A549 (cell line): ENCODE data around the gene CREB3L1. TPM values are rescaled to one million over a fixed set of nuclear protein-coding genes. Genes with fewer than 3 reads are reported as not detected.

Experiments used
- ATAC-seq, 2 experiments: fragments of 200-7000 bp in 1 of 2; fragments of >200 bp in 1 of 2; cut with Nextera tagmentation in 1 of 2; cut with Tn5 transposase in 1 of 2; 3 replicates each; pipeline versions ENCODE4 v1.8.0 to v1.9.1; 2018 to 2020; ENCODE audit warnings: mild to moderate bottlenecking in 1 of 2, moderate library complexity in 1 of 2
- CTCF ChIA-PET: fragments of 300-600 bp; sonication (Branson Sonifier 250); formaldehyde crosslinking; extraction: SDS; loops from one replicate; lab custom pipeline; 2021; ENCODE audit warnings: antibody characterized with exemption, inconsistent platforms; lab: Yijun Ruan, JAX
- POLR2A ChIA-PET: fragments of 350-600 bp; formaldehyde crosslinking; extraction: SDS; loops from one replicate; lab custom pipeline; 2021; ENCODE audit warnings: antibody characterized with exemption, inconsistent platforms; lab: Yijun Ruan, JAX
- DNase-seq, 2 experiments: peaks; one replicate each; pipeline versions ENCODE4 v3.0.0 to v3.0.0-alpha.2; 2011 to 2016; ENCODE audit warnings: low read depth in 1 of 2, low spot score in 1 of 2
- FAIRE-seq: peaks from 2 replicates; lab custom pipeline; 2011; peaks lifted over from hg19 to GRCh38; lab: Jason Lieb, UNC
- H3K27ac ChIP-seq, 2 experiments: fragments of >200 bp; sonication (Bioruptor Twin); formaldehyde crosslinking; 3 replicates each; pipeline ENCODE4 v1.5.1; 2016 to 2017
- H3K4me1 ChIP-seq: fragments of >200 bp; sonication (Bioruptor Twin); formaldehyde crosslinking; 3 replicates; pipeline ENCODE4 v1.6.1; 2016
- H3K4me2 ChIP-seq: fragments of >200 bp; sonication (Bioruptor Twin); formaldehyde crosslinking; 3 replicates; pipeline ENCODE4 v1.6.1; 2016
- H3K4me3 ChIP-seq: fragments of >200 bp; sonication (Bioruptor Twin); formaldehyde crosslinking; 3 replicates; pipeline ENCODE4 v1.5.1; 2016
- H3K9me3 ChIP-seq: fragments of >200 bp; sonication (Bioruptor Twin); formaldehyde crosslinking; 3 replicates; pipeline ENCODE4 v1.6.1; 2016
- BHLHE40 ChIP-seq: IDR thresholded peaks from 2 replicates; pipeline ENCODE4 v1.6.1; 2012; ENCODE audit warnings: low read depth, low read length, inconsistent platforms
- CBX2 ChIP-seq: fragments of 200-600 bp; sonication (generic); IDR thresholded peaks from 2 replicates; pipeline ENCODE4 v1.6.1; 2016; ENCODE audit warnings: low read depth, mild to moderate bottlenecking, borderline replicate concordance
- CBX8 ChIP-seq: fragments of 200-600 bp; sonication (generic); IDR thresholded peaks from 2 replicates; pipeline ENCODE4 v1.6.1; 2016
- CHD2 ChIP-seq: fragments of 150-350 bp; IDR thresholded peaks from 2 replicates; pipeline ENCODE4 v1.6.1; 2014; ENCODE audit warnings: low read length; ENCODE audit not compliant: partially characterized antibody
- EHF ChIP-seq: fragments of 250-450 bp; sonication (Bioruptor Pico); IDR thresholded peaks from 2 replicates; pipeline ENCODE4 v1.5.0; 2020; ENCODE audit warnings: mild to moderate bottlenecking
- EHMT2 ChIP-seq: fragments of 200-600 bp; sonication (generic); IDR thresholded peaks from 2 replicates; pipeline ENCODE4 v1.6.1; 2016; ENCODE audit warnings: antibody characterized with exemption, low read depth, mild to moderate bottlenecking, moderate library complexity
- EP300 ChIP-seq, 2 experiments: fragments of >200 bp; sonication (Bioruptor Twin); formaldehyde crosslinking; IDR thresholded peaks; 2 replicates in 1 of 2; 3 replicates in 1 of 2; pipeline ENCODE4 v1.6.1; 2016 to 2017
- FOXS1 ChIP-seq: fragments of 250-450 bp; sonication (Bioruptor Pico); IDR thresholded peaks from 2 replicates; pipeline ENCODE4 v1.5.0; 2020; ENCODE audit warnings: mild to moderate bottlenecking, moderate library complexity
- HEYL ChIP-seq: fragments of 250-450 bp; sonication (Bioruptor Pico); IDR thresholded peaks from 2 replicates; pipeline ENCODE4 v1.8.0; 2021; ENCODE audit warnings: mild to moderate bottlenecking, moderate library complexity
- HOXB5 ChIP-seq: fragments of 250-450 bp; sonication (Bioruptor Pico); IDR thresholded peaks from 2 replicates; pipeline ENCODE4 v1.5.0; 2020; ENCODE audit warnings: mild to moderate bottlenecking, moderate library complexity
- JUNB ChIP-seq: fragments of >200 bp; sonication (Bioruptor Twin); formaldehyde crosslinking; IDR thresholded peaks from 2 replicates; pipeline ENCODE4 v1.6.1; 2016
- MYC ChIP-seq: IDR thresholded peaks from 2 replicates; pipeline ENCODE4 v1.6.1; 2012; ENCODE audit warnings: mild to moderate bottlenecking, inconsistent platforms, low read length, improper control_type of control experiment, borderline replicate concordance
- NFE2L2 ChIP-seq: fragments of 150-350 bp; conservative IDR thresholded peaks from 2 replicates; pipeline ENCODE4 v1.6.1; 2014; ENCODE audit warnings: low read length
- NR3C1 ChIP-seq: fragments of >200 bp; sonication (Bioruptor Twin); formaldehyde crosslinking; IDR thresholded peaks from 3 replicates; pipeline ENCODE4 v1.6.1; 2017
- RCOR1 ChIP-seq: fragments of 150-350 bp; IDR thresholded peaks from 2 replicates; pipeline ENCODE4 v1.6.1; 2014; ENCODE audit warnings: antibody characterized with exemption, low read length, low read depth
- RNF2 ChIP-seq: fragments of 200-600 bp; sonication (generic); IDR thresholded peaks from 2 replicates; pipeline ENCODE4 v1.6.1; 2016; ENCODE audit warnings: low read depth, mild to moderate bottlenecking, antibody characterized with exemption, moderate library complexity, borderline replicate concordance
- SREBF2 ChIP-seq: fragments of 450-650 bp; IDR thresholded peaks from 2 replicates; pipeline ENCODE4 v1.6.1; 2014; ENCODE audit warnings: mild to moderate bottlenecking, moderate library complexity
- ZC3H11A ChIP-seq: fragments of 450-650 bp; IDR thresholded peaks from 2 replicates; pipeline ENCODE4 v1.6.1; 2014; ENCODE audit warnings: antibody characterized with exemption, mild to moderate bottlenecking
- ZFP36 ChIP-seq: fragments of 450-650 bp; IDR thresholded peaks from 2 replicates; pipeline ENCODE4 v1.6.1; 2014; ENCODE audit warnings: borderline replicate concordance; ENCODE audit not compliant: partially characterized antibody
- WGBS: methylation state at CpG from one replicate; pipeline ENCODE4 v1.1.6; 2017; ENCODE audit errors: missing lambda C conversion rate; 5-methylcytosine and 5-hydroxymethylcytosine counted together
- polyA plus RNA-seq, 4 experiments: library from polyadenylated mRNA; depleted of rRNA in 3 of 4; stranded (reverse); fragments of >200 nt; fragmentation: RNase III in 1 of 4; extraction: RNeasy Plus Mini Kit Qiagen cat#74134 plus additional on column Dnase treatment in 1 of 4; gene quantifications; 2 replicates in 3 of 4; 3 replicates in 1 of 4; pipeline ENCODE4 v1.2.3, GENCODE V29; 2011 to 2017
- TF ChIP-seq, protein P1 (sequence below): IDR thresholded peaks from 2 replicates; pipeline ENCODE4 v1.6.1; 2012
- TF ChIP-seq, protein P2 (sequence below): fragments of 450-650 bp; IDR thresholded peaks from 2 replicates; pipeline ENCODE4 v1.6.1; 2014; ENCODE audit warnings: antibody characterized with exemption

CREB3L1 gene
- polyA plus RNA-seq, 2 of the 4 experiments (the other 2 are of a cell fraction) = 0.61 to 2.3 TPM

DNA sequence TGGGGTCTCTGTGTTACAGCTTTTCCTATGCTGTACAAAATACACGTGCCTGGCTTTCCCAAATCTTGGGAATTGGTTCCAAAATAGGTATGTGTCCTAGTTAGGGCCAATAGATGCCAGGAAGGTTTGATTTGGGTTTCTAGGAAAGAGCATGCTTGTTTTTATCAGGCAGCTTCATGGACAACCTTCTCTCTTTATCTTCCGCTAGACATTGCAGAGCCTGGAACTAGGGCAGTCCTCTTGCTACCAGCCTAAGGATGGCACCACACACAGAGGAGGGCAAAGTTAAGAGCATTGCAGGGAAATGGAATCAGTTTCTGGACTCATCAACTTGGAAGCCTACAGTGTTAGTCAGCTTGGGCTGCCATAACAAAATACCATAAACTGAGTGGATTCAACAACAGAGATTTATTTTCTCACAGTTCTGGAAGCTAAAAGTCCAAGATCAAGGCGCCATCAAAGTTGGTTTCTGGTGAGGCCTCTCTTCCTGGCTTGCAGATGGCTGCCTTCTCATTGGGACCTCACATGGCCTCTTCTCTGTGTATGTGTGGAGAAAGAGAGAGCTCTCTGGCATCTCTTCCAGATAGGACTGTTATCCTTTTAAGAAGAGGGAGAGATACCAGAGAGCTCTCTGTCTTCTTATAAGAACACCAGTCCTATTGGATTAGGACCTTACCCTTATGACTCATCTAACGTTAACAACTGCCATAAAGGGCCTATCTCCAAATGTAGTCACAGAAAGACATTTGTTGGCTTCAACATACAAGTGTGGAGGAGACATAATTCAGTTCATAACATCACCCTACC lies 27.3 kb upstream of the CREB3L1 start:
- WGBS = 71% methylated on average over 4 of the region's 4 CpGs
- no peak for FAIRE-seq
- Histone ChIP-seq H3K27ac (peak overlapping the region in 1 of 2 experiments; percentile 19; a peak in 1 of 6 replicates), H3K4me1 (peaks cover 44% of the 10 kb centered on the region), H3K4me2 (no peak overlapping the region), H3K4me3 (no peak overlapping the region), H3K9me3 (no peaks in the 10 kb centered on the region)
- TF ChIP-seq EP300 (IDR thresholded peaks at IDR 0.05) (no peak), RCOR1 (no peak), NFE2L2 (no peak)
- CTCF ChIA-PET = interaction anchor here (0.6 to 17.1 kb wide), 12 partner anchors 11 to 481 kb away, joined by 3 to 872 read pairs (median 3); partner anchors contain the start of gene DGKZ
- ATAC-seq = no peak
- no peak for DNase-seq
- POLR2A ChIA-PET = no interaction called here

DNA sequence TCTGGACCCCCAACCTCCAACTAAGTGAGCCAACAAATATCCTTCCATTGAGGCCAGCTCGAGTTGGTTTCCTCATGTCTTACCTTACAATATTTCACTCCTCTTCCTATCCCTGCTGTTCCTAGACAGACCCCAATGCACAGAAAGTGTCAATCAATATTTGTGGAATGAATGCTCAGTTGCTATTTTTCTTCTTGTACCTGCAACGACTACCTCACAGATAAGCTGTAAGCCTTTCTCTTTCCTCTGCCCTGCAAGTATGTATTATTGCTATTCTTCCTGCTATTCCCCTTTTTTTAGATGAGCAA lies 26.8 kb upstream of the CREB3L1 start:
- WGBS = 61% methylated on average over 2 of the region's 2 CpGs

DNA sequence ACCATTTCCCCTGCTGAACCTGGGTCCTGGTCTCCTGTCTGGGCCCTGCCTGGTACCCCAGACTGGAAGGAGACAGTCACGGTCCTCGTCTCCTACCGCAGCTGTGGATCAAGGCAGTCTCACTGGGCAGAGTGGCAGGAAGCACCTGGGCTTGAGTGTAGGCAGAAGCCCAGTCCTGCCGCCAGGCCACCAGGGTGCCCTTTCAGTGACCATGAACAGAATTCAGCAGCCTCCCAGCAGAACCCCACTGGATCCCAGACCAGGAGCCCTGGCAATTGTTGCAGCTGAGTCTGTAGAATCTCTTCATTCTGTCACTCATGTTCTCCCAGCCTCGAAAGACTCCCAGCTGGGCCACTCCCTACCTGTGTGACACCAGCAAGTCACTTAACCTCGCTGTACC lies 25.5 kb upstream of the CREB3L1 start:
- Histone ChIP-seq H3K27ac (peak overlapping the region in 1 of 2 experiments; percentile 22; a peak in 1 of 6 replicates), H3K4me1 (peaks cover 40% of the 10 kb centered on the region), H3K4me2 (no peak overlapping the region), H3K4me3 (no peak overlapping the region), H3K9me3 (no peaks in the 10 kb centered on the region)
- ATAC-seq (no peak), FAIRE-seq (no peak), DNase-seq (no peak)
- ChIA-PET CTCF (interaction anchor here (1.0 to 17.1 kb wide), 2 partner anchors 26 to 52 kb away, joined by 3 to 872 read pairs; no protein-coding TSS in a partner anchor), POLR2A (no interaction called here)
- TF ChIP-seq ZC3H11A = no peak
- TF ChIP-seq NR3C1 = no peak
- no peak for TF ChIP-seq HOXB5 (CRISPR knock-in tag)
- TF ChIP-seq CBX8 = no peak
- TF ChIP-seq, protein P1, sequence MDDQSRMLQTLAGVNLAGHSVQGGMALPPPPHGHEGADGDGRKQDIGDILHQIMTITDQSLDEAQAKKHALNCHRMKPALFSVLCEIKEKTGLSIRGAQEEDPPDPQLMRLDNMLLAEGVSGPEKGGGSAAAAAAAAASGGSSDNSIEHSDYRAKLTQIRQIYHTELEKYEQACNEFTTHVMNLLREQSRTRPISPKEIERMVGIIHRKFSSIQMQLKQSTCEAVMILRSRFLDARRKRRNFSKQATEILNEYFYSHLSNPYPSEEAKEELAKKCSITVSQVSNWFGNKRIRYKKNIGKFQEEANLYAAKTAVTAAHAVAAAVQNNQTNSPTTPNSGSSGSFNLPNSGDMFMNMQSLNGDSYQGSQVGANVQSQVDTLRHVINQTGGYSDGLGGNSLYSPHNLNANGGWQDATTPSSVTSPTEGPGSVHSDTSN = no peak
- no peak for TF ChIP-seq BHLHE40
- no peak for TF ChIP-seq EHF
- no peak for TF ChIP-seq EHMT2
- TF ChIP-seq, protein P2, sequence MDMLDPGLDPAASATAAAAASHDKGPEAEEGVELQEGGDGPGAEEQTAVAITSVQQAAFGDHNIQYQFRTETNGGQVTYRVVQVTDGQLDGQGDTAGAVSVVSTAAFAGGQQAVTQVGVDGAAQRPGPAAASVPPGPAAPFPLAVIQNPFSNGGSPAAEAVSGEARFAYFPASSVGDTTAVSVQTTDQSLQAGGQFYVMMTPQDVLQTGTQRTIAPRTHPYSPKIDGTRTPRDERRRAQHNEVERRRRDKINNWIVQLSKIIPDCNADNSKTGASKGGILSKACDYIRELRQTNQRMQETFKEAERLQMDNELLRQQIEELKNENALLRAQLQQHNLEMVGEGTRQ = no peak
- TF ChIP-seq SREBF2 = no peak
- TF ChIP-seq ZFP36 = no peak
- no peak for TF ChIP-seq FOXS1 (CRISPR knock-in tag)
- no peak for TF ChIP-seq RNF2
- no peak for TF ChIP-seq CBX2
- TF ChIP-seq MYC = no peak
- TF ChIP-seq CHD2 = no peak
- WGBS = 87% methylated on average over 6 of the region's 6 CpGs

More for the DNA sequence above, 26.8 kb upstream of the CREB3L1 start:
- Histone ChIP-seq H3K9me3 (no peaks in the 10 kb centered on the region), H3K4me2 (no peak overlapping the region), H3K4me3 (no peak overlapping the region), H3K4me1 (peaks cover 44% of the 10 kb centered on the region), H3K27ac (peak overlapping the region in 1 of 2 experiments; percentile 12; a peak in 1 of 6 replicates)
- ChIA-PET POLR2A (no interaction called here), CTCF (interaction anchor here (0.8 to 17.1 kb wide), 6 partner anchors 11 to 117 kb away, joined by 3 to 872 read pairs (median 8); partner anchors contain the start of gene DGKZ)
- DNase-seq (no peak), ATAC-seq (no peak), FAIRE-seq (no peak)
- TF ChIP-seq, protein P1 = no peak
- no peak for TF ChIP-seq HEYL (CRISPR knock-in tag)
- no peak for TF ChIP-seq JUNB
- no peak for TF ChIP-seq SREBF2
- TF ChIP-seq ZFP36 = no peak
